Measurements from ENCODE around the gene SVIL.

SVIL gene

DNA sequence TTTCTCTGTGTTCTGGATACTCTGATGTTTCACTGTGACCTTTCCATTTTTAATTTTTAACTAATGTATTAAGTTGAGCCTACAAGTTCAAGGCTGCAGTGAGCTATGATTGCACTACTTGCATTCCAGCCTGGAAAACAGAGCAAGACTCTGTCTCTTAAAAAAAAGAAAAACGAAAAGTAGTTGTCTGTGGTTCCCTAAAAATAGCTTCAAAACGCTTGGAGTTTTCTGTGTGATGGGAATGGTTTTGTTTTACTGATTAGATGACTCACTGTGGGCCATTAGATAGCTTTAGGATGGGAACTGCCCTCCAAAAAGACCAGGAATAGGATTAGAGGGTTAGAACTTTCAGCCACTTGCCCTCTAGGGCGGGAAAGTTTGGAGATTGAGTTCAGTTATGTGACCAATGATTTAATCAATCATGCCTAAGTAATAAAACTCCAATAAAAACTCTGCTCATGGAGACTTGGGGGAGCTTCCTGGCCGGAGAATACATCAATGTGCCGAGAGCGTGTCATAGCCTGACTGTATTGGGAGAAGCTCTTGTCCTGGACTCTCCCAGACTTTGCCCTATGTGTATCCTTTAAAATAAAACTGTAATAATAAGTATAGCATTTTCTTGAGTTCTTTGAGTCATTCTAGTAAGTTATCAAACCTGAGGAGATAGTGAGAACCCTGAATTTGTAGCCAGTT is 198.8 kb downstream of the SVIL start:
- Histone ChIP-seq H4K20me1 (ENCODE audit: insufficient read depth, low read length) (no peaks in the 10 kb centered on the region), H3K79me2 (ENCODE audit: insufficient read depth, low read length) (no peaks in the 10 kb centered on the region), H3K4me3 (ENCODE audit: low read depth, low read length, poor library complexity, severe bottlenecking) (no peak overlapping the region), H3K27ac (ENCODE audit: low read depth, low read length, poor library complexity, severe bottlenecking) (no peak overlapping the region), H3K9me3 (ENCODE audit: low read length) (no peaks in the 10 kb centered on the region), H3K27me3 (ENCODE audit: insufficient read depth, low read length) (no peaks in the 10 kb centered on the region), H2AFZ (ENCODE audit: low read length) (no peak overlapping the region), H3K9ac (ENCODE audit: low read length) (no peak overlapping the region), H3K9me2 (ENCODE audit: low read depth, low read length) (no peaks in the 10 kb centered on the region), H3K36me3 (ENCODE audit: insufficient read depth, low read length) (no peaks in the 10 kb centered on the region), H3K4me1 (ENCODE audit: insufficient read depth, low read length, severe bottlenecking) (no peaks in the 10 kb centered on the region), H3K4me2 (ENCODE audit: low read length) (no peak overlapping the region), H3F3A (ENCODE audit: insufficient read depth, low read length) (no peaks in the 10 kb centered on the region)
- no peak for TF ChIP-seq EZH2 (IDR thresholded peaks at IDR 0.05; ENCODE audit: borderline replicate concordance, low read length)
- TF ChIP-seq, protein P1, sequence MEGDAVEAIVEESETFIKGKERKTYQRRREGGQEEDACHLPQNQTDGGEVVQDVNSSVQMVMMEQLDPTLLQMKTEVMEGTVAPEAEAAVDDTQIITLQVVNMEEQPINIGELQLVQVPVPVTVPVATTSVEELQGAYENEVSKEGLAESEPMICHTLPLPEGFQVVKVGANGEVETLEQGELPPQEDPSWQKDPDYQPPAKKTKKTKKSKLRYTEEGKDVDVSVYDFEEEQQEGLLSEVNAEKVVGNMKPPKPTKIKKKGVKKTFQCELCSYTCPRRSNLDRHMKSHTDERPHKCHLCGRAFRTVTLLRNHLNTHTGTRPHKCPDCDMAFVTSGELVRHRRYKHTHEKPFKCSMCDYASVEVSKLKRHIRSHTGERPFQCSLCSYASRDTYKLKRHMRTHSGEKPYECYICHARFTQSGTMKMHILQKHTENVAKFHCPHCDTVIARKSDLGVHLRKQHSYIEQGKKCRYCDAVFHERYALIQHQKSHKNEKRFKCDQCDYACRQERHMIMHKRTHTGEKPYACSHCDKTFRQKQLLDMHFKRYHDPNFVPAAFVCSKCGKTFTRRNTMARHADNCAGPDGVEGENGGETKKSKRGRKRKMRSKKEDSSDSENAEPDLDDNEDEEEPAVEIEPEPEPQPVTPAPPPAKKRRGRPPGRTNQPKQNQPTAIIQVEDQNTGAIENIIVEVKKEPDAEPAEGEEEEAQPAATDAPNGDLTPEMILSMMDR (IDR thresholded peaks at IDR 0.05; ENCODE audit: low read length): no peak

DNA sequence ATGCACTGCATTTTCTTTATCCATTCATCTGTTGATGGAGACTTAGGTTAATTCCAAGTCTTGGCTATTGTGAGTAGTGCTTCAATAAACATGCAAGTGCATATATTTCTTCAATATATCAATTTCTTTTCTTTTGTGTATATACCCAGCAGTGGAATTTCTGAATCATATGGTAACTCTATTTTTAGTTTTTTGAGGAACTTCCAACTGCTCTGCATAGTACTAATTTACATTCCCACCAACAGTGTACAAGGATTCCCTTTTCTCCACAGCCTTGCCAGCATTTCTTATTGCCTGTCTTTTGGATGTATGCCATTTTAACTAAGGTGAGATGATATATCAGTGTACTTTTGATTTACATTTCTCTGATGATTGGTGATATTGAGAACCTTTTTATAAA is 200.7 kb downstream of the SVIL start:
- Histone ChIP-seq H3K4me1 (ENCODE audit: insufficient read depth, low read length, severe bottlenecking) (no peaks in the 10 kb centered on the region), H3K36me3 (ENCODE audit: insufficient read depth, low read length) (no peaks in the 10 kb centered on the region), H3K4me2 (ENCODE audit: low read length) (no peak overlapping the region), H3K27me3 (ENCODE audit: insufficient read depth, low read length) (no peaks in the 10 kb centered on the region), H2AFZ (ENCODE audit: low read length) (no peak overlapping the region), H3K79me2 (ENCODE audit: insufficient read depth, low read length) (no peaks in the 10 kb centered on the region), H3K4me3 (ENCODE audit: low read depth, low read length, poor library complexity, severe bottlenecking) (no peak overlapping the region), H3K9ac (ENCODE audit: low read length) (no peak overlapping the region), H4K20me1 (ENCODE audit: insufficient read depth, low read length) (no peaks in the 10 kb centered on the region), H3K9me2 (ENCODE audit: low read depth, low read length) (no peaks in the 10 kb centered on the region), H3K27ac (ENCODE audit: low read depth, low read length, poor library complexity, severe bottlenecking) (no peak overlapping the region), H3K9me3 (ENCODE audit: low read length) (no peaks in the 10 kb centered on the region), H3F3A (ENCODE audit: insufficient read depth, low read length) (no peaks in the 10 kb centered on the region)
- TF ChIP-seq, protein P1 (IDR thresholded peaks at IDR 0.05; ENCODE audit: low read length): no peak
- no peak for TF ChIP-seq EZH2 (IDR thresholded peaks at IDR 0.05; ENCODE audit: borderline replicate concordance, low read length)

DNA sequence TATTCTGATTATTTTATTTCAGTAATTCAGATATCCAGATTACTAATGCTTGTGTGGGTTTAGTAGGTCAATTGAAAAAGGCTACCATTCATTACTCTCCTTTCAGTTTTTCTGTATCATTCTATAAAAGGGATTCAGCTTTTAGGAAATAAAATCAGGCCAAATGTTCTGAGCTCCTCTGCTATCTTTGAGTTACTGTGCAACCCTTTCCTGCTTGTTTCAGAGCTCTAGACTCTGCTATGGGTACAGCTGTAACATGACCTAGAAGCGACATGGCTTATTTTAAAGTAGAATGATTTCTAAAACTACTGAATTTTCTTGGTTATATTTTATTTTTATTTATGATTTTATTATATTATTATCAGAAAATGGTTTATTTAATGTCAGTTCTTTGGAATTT is 203.1 kb downstream of the SVIL start:
- H3F3A ChIP-seq (ENCODE audit: insufficient read depth, low read length): no peaks in the 10 kb centered on the region
- no peak overlapping the region for H3K9ac ChIP-seq (ENCODE audit: low read length)
- H3K9me2 ChIP-seq (ENCODE audit: low read depth, low read length): no peaks in the 10 kb centered on the region
- H3K27me3 ChIP-seq (ENCODE audit: insufficient read depth, low read length): no peaks in the 10 kb centered on the region
- H3K79me2 ChIP-seq (ENCODE audit: insufficient read depth, low read length): no peaks in the 10 kb centered on the region
- no peaks in the 10 kb centered on the region for H4K20me1 ChIP-seq (ENCODE audit: insufficient read depth, low read length)
- no peak for TF ChIP-seq EZH2 (IDR thresholded peaks at IDR 0.05; ENCODE audit: borderline replicate concordance, low read length)
- TF ChIP-seq, protein P1 (IDR thresholded peaks at IDR 0.05; ENCODE audit: low read length): no peak
- H3K9me3 ChIP-seq (ENCODE audit: low read length): no peaks in the 10 kb centered on the region
- H2AFZ ChIP-seq (ENCODE audit: low read length): no peak overlapping the region
- no peaks in the 10 kb centered on the region for H3K36me3 ChIP-seq (ENCODE audit: insufficient read depth, low read length)
- no peak overlapping the region for H3K4me3 ChIP-seq (ENCODE audit: low read depth, low read length, poor library complexity, severe bottlenecking)
- no peak overlapping the region for H3K27ac ChIP-seq (ENCODE audit: low read depth, low read length, poor library complexity, severe bottlenecking)
- no peak overlapping the region for H3K4me2 ChIP-seq (ENCODE audit: low read length)
- no peaks in the 10 kb centered on the region for H3K4me1 ChIP-seq (ENCODE audit: insufficient read depth, low read length, severe bottlenecking)

Data from OCI-LY1 (cell line).